Metanephros (tissue), 2 donors: ENCODE measurements around the gene CFAP70. TPM values are rescaled to one million over a fixed set of nuclear protein-coding genes. Genes with fewer than 3 reads are reported as not detected.

ENCODE experiments used
- small RNA-seq: library from RNA; depleted of rRNA; stranded (forward); fragments of <200 nt; gene quantifications from one replicate; pipeline ENCODE3, GENCODE V24; 2014; ENCODE audit warnings: low replicate concordance
- total RNA-seq: library from RNA; depleted of rRNA; stranded (reverse); fragments of >200 nt; gene quantifications from one replicate; pipeline ENCODE4 v1.2.3, GENCODE V29; 2014

Gene CFAP70
- total RNA-seq = 5.7 TPM

DNA sequence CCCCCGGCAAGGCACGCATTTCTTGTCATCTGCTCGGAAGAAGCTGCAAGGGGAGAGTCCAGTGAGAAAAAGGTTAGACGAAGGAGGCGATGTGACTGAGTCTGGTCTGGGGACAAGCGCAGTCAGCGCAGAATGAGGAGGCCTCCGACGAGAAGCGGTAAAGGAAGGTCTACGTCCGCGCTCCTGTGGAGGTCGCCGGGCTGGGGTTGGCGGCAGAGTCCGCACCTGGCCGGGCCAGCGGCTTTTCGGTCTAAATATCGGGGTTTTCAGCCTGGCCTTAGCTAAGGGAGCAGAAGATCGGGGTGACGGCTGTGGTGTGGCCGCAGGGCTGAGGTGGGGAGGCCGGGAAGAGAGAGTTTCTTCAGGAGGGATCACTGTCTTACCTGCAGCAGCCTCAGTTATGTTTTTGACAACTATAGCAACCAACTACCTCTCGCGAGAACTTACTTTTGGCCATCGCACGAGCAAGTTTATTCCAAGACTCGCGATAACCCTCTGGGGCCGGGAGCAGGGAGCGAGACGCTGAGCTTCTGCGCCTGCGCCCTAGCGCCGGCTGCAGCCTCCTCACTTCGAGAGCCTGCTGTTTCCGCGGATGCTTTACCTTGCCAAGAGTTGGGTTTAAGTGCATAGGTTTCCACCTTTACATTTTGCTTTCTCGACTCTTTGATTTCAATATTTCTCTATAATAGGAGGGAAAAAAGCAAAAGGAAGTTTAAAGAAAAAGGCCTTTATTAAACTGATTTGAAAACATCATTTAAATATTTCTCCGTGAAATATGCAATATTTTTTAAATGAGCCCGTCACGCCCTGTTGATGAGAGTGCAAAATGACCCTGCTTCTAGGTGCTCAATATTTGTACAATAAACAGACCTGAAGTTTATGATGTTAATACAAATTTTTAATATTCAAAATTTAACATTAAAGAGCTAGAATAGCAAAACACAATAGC lies at the start of gene CFAP70:
TSS of gene CFAP70 (minus strand) at position 534 of the 949 bp plus-strand sequence. CDS start 4,068 bp downstream, outside the sequence.

DNA sequence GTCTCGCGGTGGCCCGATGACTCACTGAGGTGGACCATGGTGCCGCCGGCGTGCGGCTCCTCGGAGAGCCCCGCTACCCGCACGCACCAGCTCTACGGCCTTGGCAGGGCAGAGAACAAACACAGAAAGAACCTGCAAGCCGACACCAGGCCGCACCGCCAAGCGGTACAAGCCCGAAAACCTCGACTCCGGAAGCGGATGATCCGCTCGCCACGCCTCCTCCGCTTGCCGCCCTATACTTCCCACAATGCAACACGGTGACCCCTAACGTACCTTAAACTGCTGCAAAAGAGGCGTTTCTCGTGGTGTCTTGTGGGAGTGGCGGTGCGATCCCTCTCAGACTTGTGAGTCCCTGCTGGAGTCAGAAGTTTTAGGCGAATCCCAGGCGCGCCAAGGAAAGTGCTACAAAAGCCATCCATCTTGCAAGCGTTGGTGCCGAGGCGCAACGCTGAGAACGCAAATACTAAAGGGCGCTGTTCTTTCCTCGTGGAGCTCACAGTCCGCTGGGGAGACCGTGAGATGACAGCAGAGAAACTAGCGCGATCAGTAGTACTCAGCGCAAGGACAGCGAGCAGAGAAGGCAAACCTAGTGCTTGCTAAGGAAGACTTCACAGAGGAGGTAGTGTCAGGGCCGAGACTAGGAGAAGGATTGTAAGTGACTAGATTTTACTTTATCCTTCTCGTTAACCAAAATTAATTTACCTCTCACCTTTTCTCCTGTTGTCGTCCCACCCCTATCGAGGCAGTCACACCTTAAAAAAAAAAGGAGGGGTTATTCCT lies 106.0 kb downstream of the CFAP70 start, which contains the start of gene MRPS16:
TSS of gene MRPS16 (minus strand) at position 200 of the 780 bp plus-strand sequence. CDS start at position 38, 162 bp downstream.

DNA sequence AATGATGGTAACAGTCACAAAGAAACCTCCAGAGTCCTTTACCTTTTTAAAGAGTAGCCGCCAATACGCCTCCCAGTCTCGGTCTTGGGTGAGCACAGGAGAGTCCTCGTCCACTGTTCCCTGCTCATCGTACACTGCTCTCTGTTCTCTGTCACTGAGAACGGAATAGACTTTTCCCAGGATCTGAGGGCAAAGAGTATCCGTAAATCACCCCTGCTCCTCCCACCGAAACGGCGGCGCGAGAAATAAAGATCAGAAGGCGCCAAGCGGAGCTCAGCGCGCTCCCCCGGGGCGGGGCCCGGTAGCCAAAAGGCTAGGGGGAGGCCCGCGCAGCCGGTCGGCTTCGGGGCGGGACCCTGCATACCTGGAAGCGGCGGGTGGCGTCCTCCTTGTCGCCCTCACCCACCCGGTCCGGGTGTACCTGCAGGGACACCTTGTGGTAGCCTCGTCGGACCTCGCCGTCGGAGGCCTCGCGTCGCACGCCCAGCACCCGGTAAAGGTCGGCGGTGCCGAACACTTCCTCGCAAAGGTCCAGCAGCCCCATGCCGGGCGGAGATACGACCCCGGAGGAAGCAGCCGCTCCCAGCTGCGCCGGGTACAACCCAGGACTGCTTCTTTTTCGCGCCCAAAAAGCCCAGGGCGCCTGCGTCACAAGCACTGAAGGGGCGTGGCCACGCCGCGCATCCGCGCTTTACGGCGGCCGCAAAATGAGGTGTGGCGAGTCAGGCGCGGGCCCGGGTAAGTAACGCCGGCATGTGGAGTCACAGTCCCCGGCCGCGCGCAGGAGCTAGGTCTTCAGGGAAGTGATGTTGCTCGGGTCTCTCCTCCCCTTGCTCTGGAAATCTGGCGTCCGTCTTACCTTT lies 111.8 kb downstream of the CFAP70 start, which contains the start of gene DNAJC9:
TSS of gene DNAJC9 (minus strand) at position 610 of the 863 bp plus-strand sequence. CDS start at position 544, 66 bp downstream.

Small RNA genes lying within 50 kb of the gene (small RNA-seq; reads per million reads assigned to genes)
- gene RF00019 (not detected), gene RNU6-833P (not detected)

Other genes with a start within 250 kb of the CFAP70 start
- gene NUDT13, start 248.4 kb downstream of the CFAP70 start, total RNA-seq = 0.70 TPM
- gene ECD, start 190.9 kb downstream of the CFAP70 start, total RNA-seq = 30.3 TPM
- 28.7 TPM for gene FAM149B1, start 190.7 kb downstream of the CFAP70 start, total RNA-seq
- 18.6 TPM for gene DNAJC9, start 111.6 kb downstream of the CFAP70 start, total RNA-seq
- gene MRPS16, start 106.2 kb downstream of the CFAP70 start, total RNA-seq = 54.5 TPM
- gene ANXA7, start 55.2 kb upstream of the CFAP70 start, total RNA-seq = 78.0 TPM
- 4.1 TPM for gene MSS51, start 74.7 kb upstream of the CFAP70 start, total RNA-seq
- gene PPP3CB, start 137.2 kb upstream of the CFAP70 start, total RNA-seq = 57.5 TPM
- 23.5 TPM for gene USP54, start 232.5 kb upstream of the CFAP70 start, total RNA-seq